ENCODE data around the gene DGKK.

DGKK gene, protein sequence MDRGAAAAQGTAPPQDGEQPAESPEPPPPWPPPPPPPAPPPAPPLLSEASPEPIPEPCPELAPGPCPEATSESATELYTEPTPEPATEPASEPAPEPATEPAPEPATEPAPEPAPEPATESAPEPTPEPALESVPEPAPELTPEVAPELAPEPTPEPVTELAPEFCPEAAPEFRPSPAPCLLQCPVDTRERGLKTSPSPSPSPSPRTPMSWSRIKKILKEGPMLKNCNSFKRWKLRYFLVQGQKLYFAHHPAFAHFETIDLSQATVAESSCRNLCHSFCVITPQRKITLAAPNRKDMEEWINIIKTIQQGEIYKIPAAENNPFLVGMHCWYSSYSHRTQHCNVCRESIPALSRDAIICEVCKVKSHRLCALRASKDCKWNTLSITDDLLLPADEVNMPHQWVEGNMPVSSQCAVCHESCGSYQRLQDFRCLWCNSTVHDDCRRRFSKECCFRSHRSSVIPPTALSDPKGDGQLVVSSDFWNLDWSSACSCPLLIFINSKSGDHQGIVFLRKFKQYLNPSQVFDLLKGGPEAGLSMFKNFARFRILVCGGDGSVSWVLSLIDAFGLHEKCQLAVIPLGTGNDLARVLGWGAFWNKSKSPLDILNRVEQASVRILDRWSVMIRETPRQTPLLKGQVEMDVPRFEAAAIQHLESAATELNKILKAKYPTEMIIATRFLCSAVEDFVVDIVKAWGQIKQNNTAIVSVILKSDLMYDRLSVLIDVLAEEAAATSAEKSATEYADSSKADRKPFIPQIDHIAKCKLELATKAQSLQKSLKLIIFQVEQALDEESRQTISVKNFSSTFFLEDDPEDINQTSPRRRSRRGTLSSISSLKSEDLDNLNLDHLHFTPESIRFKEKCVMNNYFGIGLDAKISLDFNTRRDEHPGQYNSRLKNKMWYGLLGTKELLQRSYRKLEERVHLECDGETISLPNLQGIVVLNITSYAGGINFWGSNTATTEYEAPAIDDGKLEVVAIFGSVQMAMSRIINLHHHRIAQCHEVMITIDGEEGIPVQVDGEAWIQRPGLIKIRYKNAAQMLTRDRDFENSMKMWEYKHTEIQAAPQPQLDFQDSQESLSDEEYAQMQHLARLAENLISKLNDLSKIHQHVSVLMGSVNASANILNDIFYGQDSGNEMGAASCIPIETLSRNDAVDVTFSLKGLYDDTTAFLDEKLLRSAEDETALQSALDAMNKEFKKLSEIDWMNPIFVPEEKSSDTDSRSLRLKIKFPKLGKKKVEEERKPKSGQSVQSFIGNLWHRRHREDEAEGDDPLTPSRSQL

GRCh38 chrX:50470103-50471031, at the start of gene DGKK:
TSS of gene DGKK (minus strand) at chrX:50470825. CDS start at chrX:50470678, 147 bp downstream.
- DNase-seq (ENCODE audit: low read depth in 2 of 2), result no peak

DNA sequence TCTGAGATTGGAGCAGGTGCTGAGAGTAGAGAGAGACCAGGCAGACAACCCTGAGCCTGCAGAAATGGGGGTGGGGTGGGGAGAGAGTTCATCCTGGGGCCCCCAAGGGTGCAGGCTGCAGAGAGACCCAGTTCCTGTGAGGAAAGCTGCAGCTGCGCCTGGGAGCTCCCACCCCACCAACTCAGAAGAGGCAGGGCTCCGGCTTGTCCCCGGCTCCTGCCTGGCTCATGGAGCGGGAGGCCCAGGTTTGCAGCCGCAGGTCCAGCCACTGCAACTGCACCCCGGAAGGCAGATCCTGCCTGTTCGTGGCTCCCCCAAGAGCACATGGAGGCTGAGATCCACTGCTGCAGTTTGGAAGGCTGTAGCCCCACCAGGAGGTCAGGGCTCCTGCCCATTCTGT, 44.2 kb upstream of the DGKK start:
- DNase-seq (ENCODE audit: low read depth in 2 of 2), result no peak

DNA sequence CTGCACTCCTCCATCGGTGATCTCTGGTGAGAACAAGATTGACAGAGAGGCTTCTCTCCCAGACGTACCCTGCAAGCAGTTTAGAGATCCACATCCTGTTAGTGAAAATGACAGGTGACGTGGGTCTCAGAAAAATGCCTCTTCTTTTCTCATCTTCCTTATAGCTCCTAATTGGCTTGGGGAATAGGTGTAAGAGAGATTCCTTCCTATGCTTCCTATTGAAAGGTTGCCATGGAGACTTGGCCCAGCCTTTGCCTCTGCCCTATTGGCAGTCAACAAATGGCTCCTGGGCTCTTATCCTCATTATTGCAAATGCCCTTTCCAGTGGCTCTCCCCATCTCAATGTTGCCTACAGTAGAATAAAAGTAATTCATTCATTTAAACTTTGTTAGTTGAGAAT, 26.5 kb upstream of the DGKK start:
- no peak for DNase-seq (ENCODE audit: low read depth in 2 of 2)

DNA sequence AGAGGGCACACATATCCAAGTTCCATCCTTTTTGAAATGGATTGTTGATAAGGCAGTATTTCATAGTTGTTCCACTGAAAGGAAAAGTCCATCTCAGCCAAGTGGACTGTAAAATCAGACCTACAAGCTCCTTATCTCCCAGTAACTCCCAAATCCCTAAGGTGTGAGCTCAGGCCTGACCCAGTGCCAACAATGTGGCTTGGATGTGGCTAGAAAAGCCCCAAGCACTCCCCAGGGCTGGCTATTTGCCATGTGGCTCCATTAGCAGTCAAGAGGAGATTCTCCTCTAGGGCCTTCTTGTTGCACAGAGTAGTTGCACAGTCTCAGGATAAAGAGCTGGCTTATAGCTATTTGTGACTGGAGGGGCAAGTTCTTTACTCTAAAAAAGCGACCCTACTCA, 25.0 kb upstream of the DGKK start:
- DNase-seq (ENCODE audit: low read depth in 2 of 2), result no peak

- DNase-seq (ENCODE audit: low read depth in 2 of 2), result no peak
Measured at GRCh38 chrX:50492720-50493119, 22.1 kb upstream of the DGKK start.

GRCh38 chrX:50484662-50485061, 14.0 kb upstream of the DGKK start:
- DNase-seq (ENCODE audit: low read depth in 2 of 2), result no peak

- DNase-seq (ENCODE audit: low read depth in 2 of 2), result no peak
Measured at GRCh38 chrX:50483283-50483682, 12.7 kb upstream of the DGKK start.

- DNase-seq (ENCODE audit: low read depth in 2 of 2), result no peak
Measured at GRCh38 chrX:50475208-50475607, 4.6 kb upstream of the DGKK start.

DNA sequence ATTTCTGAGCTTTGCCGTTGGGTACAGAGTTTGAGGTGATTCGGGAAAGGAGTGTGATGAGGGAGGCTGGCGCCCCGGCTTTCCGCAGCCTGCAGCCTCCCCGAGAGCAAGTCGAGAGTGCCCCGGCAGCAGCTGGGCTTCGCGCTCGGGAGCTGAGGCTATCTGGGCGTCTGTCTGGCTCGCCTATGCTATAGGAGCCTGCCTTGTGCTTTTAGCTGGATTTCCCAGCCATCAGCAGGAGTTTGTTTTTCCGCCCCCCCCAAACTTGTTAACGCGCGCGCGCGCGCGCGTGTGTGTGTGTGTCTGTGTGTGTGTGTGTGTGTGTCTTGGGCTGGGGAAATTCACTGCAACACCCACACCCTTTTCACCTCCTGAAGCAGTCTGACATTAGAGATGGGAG, 765 bp upstream of the DGKK start:
- no peak for DNase-seq (ENCODE audit: low read depth in 2 of 2)

DNA sequence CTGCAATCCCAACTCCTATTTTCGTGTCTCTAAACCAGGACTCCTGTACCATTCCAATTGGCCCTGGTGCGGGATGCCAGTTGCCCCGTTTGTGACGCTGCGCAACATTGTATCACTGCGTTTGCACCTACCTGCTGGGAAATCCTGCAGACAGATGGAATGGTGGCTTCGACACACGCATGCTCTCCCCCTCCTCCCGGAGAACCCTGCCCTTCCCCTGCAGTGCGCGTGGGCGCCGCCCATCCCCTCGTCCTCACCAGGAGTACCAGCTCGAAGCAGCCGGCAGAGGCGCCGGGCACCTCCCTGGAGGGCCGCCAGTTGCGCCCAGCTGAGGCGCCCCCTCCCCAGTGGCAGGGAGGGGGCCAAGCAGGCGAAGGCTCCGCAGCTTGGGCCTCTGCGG, 1.4 kb downstream of the DGKK start:
- DNase-seq (ENCODE audit: low read depth in 2 of 2), result no peak

- DNase-seq (ENCODE audit: low read depth in 2 of 2), result no peak
Measured at GRCh38 chrX:50459615-50460014, 11.0 kb downstream of the DGKK start.

- DNase-seq (ENCODE audit: low read depth in 2 of 2), result no peak
Measured at GRCh38 chrX:50458483-50458882, 12.1 kb downstream of the DGKK start.

- no peak for DNase-seq (ENCODE audit: low read depth in 2 of 2)
Measured at GRCh38 chrX:50456712-50457484, 13.7 kb downstream of the DGKK start.

DNA sequence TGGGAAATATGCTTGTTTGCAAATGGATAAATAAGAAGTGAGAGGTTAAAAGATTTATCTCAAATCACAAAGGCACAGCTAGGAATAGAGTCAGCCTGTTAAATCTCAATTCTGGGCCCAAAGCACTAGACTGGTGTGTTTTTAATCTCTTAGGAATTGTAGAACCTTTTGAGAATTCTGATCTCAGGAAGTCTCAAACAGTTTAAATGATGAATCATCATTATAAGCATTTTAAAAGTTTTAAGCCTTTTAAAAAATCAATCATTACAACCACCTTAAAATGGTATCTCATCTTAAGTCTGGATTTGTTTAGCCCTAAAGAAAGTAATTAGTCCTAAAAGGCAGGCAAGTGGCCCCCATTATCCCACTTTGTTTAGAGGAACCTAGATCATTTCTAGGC, 17.8 kb downstream of the DGKK start:
- DNase-seq (ENCODE audit: low read depth in 2 of 2), result no peak

- no peak for DNase-seq (ENCODE audit: low read depth in 2 of 2)
Measured at GRCh38 chrX:50450324-50450723, 20.3 kb downstream of the DGKK start.

- no peak for DNase-seq (ENCODE audit: low read depth in 2 of 2)
Measured at GRCh38 chrX:50448565-50448964, 22.1 kb downstream of the DGKK start.

DNA sequence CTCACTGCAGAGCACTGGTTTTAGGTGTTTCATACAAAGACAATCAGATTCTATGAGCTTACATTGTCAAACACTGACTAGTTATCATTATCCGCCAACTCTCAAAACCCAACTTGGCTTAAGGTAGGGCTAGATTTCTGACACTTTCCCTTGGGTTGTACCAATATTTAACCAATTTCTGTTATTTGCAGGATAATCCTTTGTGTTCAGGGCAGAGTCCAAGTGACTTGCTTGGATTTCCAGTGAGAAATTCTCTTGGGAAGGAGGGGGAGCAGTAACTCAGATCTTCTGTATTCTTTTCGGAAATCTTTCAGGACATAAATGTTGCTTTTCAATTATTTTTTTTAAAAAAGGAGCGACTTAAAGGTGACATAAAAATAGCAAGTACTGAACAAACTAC, 23.1 kb downstream of the DGKK start:
- DNase-seq (ENCODE audit: low read depth in 2 of 2), result no peak

DNA sequence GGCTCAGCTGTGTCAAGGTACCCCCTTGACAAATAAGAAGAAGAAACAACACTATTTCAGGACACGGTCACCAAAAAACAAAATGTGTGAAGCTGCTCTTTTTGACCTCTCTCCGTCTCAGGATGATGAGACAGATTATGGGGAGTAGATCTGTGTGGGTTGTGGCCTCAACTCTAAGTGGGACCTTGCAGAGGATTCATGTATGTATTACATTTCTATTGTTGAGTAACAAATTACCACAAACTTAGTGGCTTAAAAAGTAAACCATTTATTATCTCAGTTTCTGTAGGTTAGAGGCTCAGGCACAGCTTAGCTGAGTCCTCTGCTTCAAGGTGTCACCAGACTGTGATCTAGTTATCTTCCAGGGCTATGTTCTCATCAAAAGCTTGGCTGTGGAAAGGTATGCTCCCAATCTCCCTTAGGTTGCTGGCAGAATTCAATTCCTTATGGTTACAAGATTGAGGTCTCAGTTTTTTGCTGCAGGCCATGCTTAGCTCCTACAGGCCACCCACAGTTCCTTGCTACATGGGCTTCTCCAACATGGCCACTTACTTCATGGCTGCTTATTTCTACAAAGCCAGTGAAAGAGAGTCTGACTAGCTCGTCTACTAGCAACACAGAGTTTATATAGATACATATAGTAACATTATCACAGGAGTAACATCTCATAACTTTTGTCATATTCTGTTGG, 28.1 kb downstream of the DGKK start:
- DNase-seq (ENCODE audit: low read depth in 2 of 2), result no peak

- no peak for DNase-seq (ENCODE audit: low read depth in 2 of 2)
Measured at GRCh38 chrX:50436797-50437196, 33.8 kb downstream of the DGKK start.

DNA sequence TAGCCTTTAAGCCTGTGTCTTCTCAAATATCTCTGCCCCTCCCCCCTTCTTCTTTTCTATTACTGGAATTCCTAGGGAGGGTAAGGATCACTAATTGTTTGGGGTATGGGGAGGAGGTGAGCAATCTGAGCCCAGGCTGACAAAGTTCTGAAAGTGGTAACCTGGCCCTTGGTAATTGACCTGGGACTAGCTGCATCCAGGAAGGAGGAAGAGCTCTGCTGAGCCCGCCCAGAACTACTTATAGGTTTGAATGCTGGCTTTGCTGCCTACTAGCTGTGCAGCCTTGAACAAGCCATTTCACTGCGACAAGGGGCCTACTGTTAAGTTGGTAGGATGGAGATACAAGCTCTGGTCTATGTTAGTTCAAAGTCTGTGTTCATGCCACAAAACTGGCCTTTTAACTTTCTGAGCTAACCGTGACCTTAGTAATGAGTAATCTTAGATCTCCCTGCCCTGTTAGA, 37.8 kb downstream of the DGKK start:
- DNase-seq (ENCODE audit: low read depth in 2 of 2), result no peak
